IMR-90 (cell line): ENCODE results near the gene PTGES2. TPM values are rescaled to one million over a fixed set of nuclear protein-coding genes. Genes with fewer than 3 reads are reported as not detected.

ENCODE experiments used
- ATAC-seq: fragments of 200-7000 bp; cut with Tn5 transposase; 2 replicates; pipeline ENCODE4 v1.9.1; 2020; ENCODE audit warnings: low read depth, mild to moderate bottlenecking, moderate library complexity
- BruUV-seq: library from RNA; stranded (reverse); fragments of 400-500 nt; replicated peaks from 2 replicates; lab custom pipeline; 2021; lab: Mats Ljungman, UMichigan
- CTCF ChIA-PET: fragments of 300-600 bp; formaldehyde crosslinking; extraction: SDS; loops from one replicate; lab custom pipeline; 2021; ENCODE audit warnings: antibody characterized with exemption; lab: Yijun Ruan, JAX
- POLR2A ChIA-PET: fragments of 300-600 bp; sonication (Branson Sonifier 250); formaldehyde crosslinking; loops from one replicate; lab custom pipeline; 2022; ENCODE audit warnings: antibody characterized with exemption; ENCODE audit not compliant: unreplicated experiment; lab: Charles Lee
- DNase-seq: peaks from one replicate; pipeline ENCODE4 v3.0.0; 2013
- H2AFZ ChIP-seq: replicated peaks from 2 replicates; pipeline ENCODE3; 2013; ENCODE audit warnings: low read length, mild to moderate bottlenecking; ENCODE audit not compliant: poor library complexity
- H2AK5ac ChIP-seq: 2 replicates; pipeline ENCODE4 v1.6.1; 2013; ENCODE audit warnings: low read depth, low read length, inconsistent platforms
- H2AK9ac ChIP-seq: replicated peaks from 2 replicates; pipeline ENCODE3; 2013; ENCODE audit warnings: mild to moderate bottlenecking, low read depth, low read length, moderate library complexity; ENCODE audit not compliant: poor library complexity
- H2BK120ac ChIP-seq: 2 replicates; pipeline ENCODE4 v1.6.1; 2013; ENCODE audit warnings: low read depth, low read length, inconsistent platforms
- H2BK15ac ChIP-seq: 3 replicates; pipeline ENCODE4 v1.6.1; 2013; ENCODE audit warnings: low read depth, low read length, inconsistent platforms
- H2BK20ac ChIP-seq: 2 replicates; pipeline ENCODE4 v1.6.1; 2013; ENCODE audit warnings: low read depth, mild to moderate bottlenecking, inconsistent platforms, low read length, moderate library complexity
- H2BK5ac ChIP-seq: 2 replicates; pipeline ENCODE4 v1.6.1; 2013; ENCODE audit warnings: mild to moderate bottlenecking, low read depth, low read length, inconsistent platforms; ENCODE audit not compliant: poor library complexity, severe bottlenecking
- H3K14ac ChIP-seq: replicated peaks from 2 replicates; pipeline ENCODE4 v1.6.1; 2013; ENCODE audit warnings: low read depth, low read length, inconsistent platforms
- H3K18ac ChIP-seq: 2 replicates; pipeline ENCODE4 v1.6.1; 2013; ENCODE audit warnings: low read depth, low read length, control low read depth
- H3K23ac ChIP-seq: 2 replicates; pipeline ENCODE4 v1.6.1; 2013; ENCODE audit warnings: low read depth, low read length, inconsistent platforms
- H3K27ac ChIP-seq: 2 replicates; pipeline ENCODE4 v1.5.1; 2013; ENCODE audit warnings: mild to moderate bottlenecking, control low read depth, low read length; ENCODE audit not compliant: insufficient read depth
- H3K27me3 ChIP-seq: 2 replicates; pipeline ENCODE4 v1.6.1; 2013; ENCODE audit warnings: low read length; ENCODE audit not compliant: control insufficient read depth, insufficient read depth
- H3K36me3 ChIP-seq: 2 replicates; pipeline ENCODE4 v1.6.1; 2013; ENCODE audit warnings: low read length, mixed read lengths; ENCODE audit not compliant: control insufficient read depth, insufficient read depth
- H3K4ac ChIP-seq: 2 replicates; pipeline ENCODE4 v1.6.1; 2013; ENCODE audit warnings: low read depth, low read length, inconsistent platforms
- H3K4me1 ChIP-seq: 2 replicates; pipeline ENCODE4 v1.6.1; 2013; ENCODE audit warnings: low read length, mixed read lengths; ENCODE audit not compliant: control insufficient read depth, insufficient read depth
- H3K4me2 ChIP-seq: 2 replicates; pipeline ENCODE4 v1.6.1; 2013; ENCODE audit warnings: low read depth, mild to moderate bottlenecking, control low read depth, low read length, moderate library complexity
- H3K4me3 ChIP-seq: 2 replicates; pipeline ENCODE4 v1.5.1; 2013; ENCODE audit warnings: low read depth, mild to moderate bottlenecking, control low read depth, low read length, moderate library complexity; ENCODE audit not compliant: insufficient read depth
- H3K56ac ChIP-seq: 2 replicates; pipeline ENCODE4 v1.6.1; 2013; ENCODE audit warnings: low read length, inconsistent platforms; ENCODE audit not compliant: insufficient read depth; ENCODE audit errors: extremely low read depth
- H3K79me1 ChIP-seq, 2 experiments: 2 replicates each; pipeline ENCODE4 v1.6.1; 2013; ENCODE audit warnings: low read length in 2 of 2, inconsistent platforms in 1 of 2, low read depth in 1 of 2
- H3K9ac ChIP-seq: 2 replicates; pipeline ENCODE4 v1.6.1; 2013; ENCODE audit warnings: low read depth, low read length, control low read depth
- H3K9me1 ChIP-seq: 2 replicates; pipeline ENCODE4 v1.6.1; 2013; ENCODE audit warnings: low read length, inconsistent platforms; ENCODE audit not compliant: insufficient read depth
- H3K9me3 ChIP-seq: 2 replicates; pipeline ENCODE4 v1.6.1; 2013; ENCODE audit warnings: low read length; ENCODE audit not compliant: control insufficient read depth, insufficient read depth
- H4K20me1 ChIP-seq: 2 replicates; pipeline ENCODE4 v1.6.1; 2013; ENCODE audit warnings: low read length, inconsistent platforms; ENCODE audit not compliant: insufficient read depth
- H4K5ac ChIP-seq: 2 replicates; pipeline ENCODE4 v1.6.1; 2013; ENCODE audit warnings: mild to moderate bottlenecking, low read depth, low read length, control low read depth
- H4K8ac ChIP-seq, 2 experiments: 2 replicates each; pipeline ENCODE4 v1.6.1; 2013; ENCODE audit warnings: low read depth in 2 of 2, low read length in 2 of 2, control low read depth in 1 of 2, inconsistent platforms in 1 of 2
- H4K91ac ChIP-seq: 2 replicates; pipeline ENCODE4 v1.6.1; 2013; ENCODE audit warnings: low read depth, low read length, inconsistent platforms; ENCODE audit not compliant: insufficient read depth
- CHD1 ChIP-seq: IDR thresholded peaks from 2 replicates; pipeline ENCODE4 v1.6.1; 2012; ENCODE audit warnings: low read depth, low read length, improper control_type of control experiment
- CTCF ChIP-seq: conservative IDR thresholded peaks from 2 replicates; pipeline ENCODE4 v1.5.1; 2012; ENCODE audit warnings: mild to moderate bottlenecking, low read depth, low read length, improper control_type of control experiment
- ELK1 ChIP-seq: fragments of 150-350 bp; IDR thresholded peaks from 2 replicates; pipeline ENCODE4 v1.6.1; 2016; ENCODE audit warnings: low read depth, mild to moderate bottlenecking, low read length, moderate library complexity, borderline replicate concordance
- FOS ChIP-seq: fragments of 150-350 bp; IDR thresholded peaks from 2 replicates; pipeline ENCODE4 v1.6.1; 2016; ENCODE audit warnings: low read depth, low read length
- MAFK ChIP-seq: IDR thresholded peaks from 2 replicates; pipeline ENCODE4 v1.6.1; 2012; ENCODE audit warnings: low read depth, low read length, improper control_type of control experiment
- MXI1 ChIP-seq: IDR thresholded peaks from 2 replicates; pipeline ENCODE4 v1.6.1; 2012; ENCODE audit warnings: low read depth, mild to moderate bottlenecking, low read length, moderate library complexity, borderline replicate concordance
- NFE2L2 ChIP-seq: fragments of 150-350 bp; IDR thresholded peaks from 2 replicates; pipeline ENCODE4 v1.6.1; 2016; ENCODE audit warnings: low read depth, mild to moderate bottlenecking, low read length
- POLR2A ChIP-seq: IDR thresholded peaks from 2 replicates; pipeline ENCODE4 v1.6.1; 2012; ENCODE audit warnings: mild to moderate bottlenecking, low read depth, low read length
- RAD21 ChIP-seq: IDR thresholded peaks from 2 replicates; pipeline ENCODE4 v1.6.1; 2012; ENCODE audit warnings: low read length, improper control_type of control experiment
- RFX5 ChIP-seq: IDR thresholded peaks from 2 replicates; pipeline ENCODE4 v1.8.0; 2012; ENCODE audit warnings: low read depth, mild to moderate bottlenecking, low read length, moderate library complexity
- SMC3 ChIP-seq: fragments of 150-350 bp; IDR thresholded peaks from 2 replicates; pipeline ENCODE4 v1.6.1; 2016; ENCODE audit warnings: low read depth, mild to moderate bottlenecking, antibody characterized with exemption, low read length, moderate library complexity
- USF2 ChIP-seq: fragments of 150-350 bp; IDR thresholded peaks from 2 replicates; pipeline ENCODE4 v1.6.1; 2017; ENCODE audit warnings: mild to moderate bottlenecking, antibody characterized with exemption, low read length, low read depth
- WGBS, 2 experiments: methylation state at CpG; one replicate each; pipeline versions ENCODE4 v1.1.5 to v1.1.7; 2013; ENCODE audit warnings: missing lambda C conversion rate in 2 of 2; ENCODE audit not compliant: insufficient read length in 1 of 2; ENCODE audit errors: extremely low coverage in 2 of 2; 5-methylcytosine and 5-hydroxymethylcytosine counted together
- dilution Hi-C: fragments of 300-500 bp; cut with HindIII; formaldehyde crosslinking; loops from one replicate; pipeline ENCODE4 v1.14.3; 2018; ENCODE audit warnings: low sequenced_read_pairs; ENCODE audit not compliant: unreplicated experiment
- in situ Hi-C: fragments of 300-500 bp; cut with MboI; formaldehyde crosslinking; loops from 3 replicates; pipeline ENCODE4 v1.14.3; 2019; ENCODE audit warnings: low sequenced_read_pairs, inconsistent platforms, mixed read lengths
- intact Hi-C: fragments of 100-400 bp; cut with micrococcal nuclease; formaldehyde crosslinking; loops from 2 replicates; pipeline ENCODE4 v1.10.0; 2022
- polyA plus RNA-seq, 3 experiments: library from polyadenylated mRNA; depleted of rRNA; stranded (reverse); fragments of >200 nt; gene quantifications; 2 replicates each; pipeline ENCODE4 v1.2.3, GENCODE V29; 2012; ENCODE audit warnings: low replicate concordance in 1 of 3
- total RNA-seq: library from RNA; depleted of rRNA; stranded (reverse); fragments of >200 nt; gene quantifications from 2 replicates; pipeline ENCODE4 v1.2.3, GENCODE V29; 2012

PTGES2 gene
- total and polyA plus RNA-seq, 2 of the 4 experiments (the other 2 are of a cell fraction): 100 to 107 TPM

- 0 out of 2 replicates have a peak, but pooled peaks cover 4% of the 10 kb centered on the region for H4K20me1 ChIP-seq
- peaks cover 11% of the 10 kb centered on the region for H3K9me1 ChIP-seq
- no peak overlapping the region for H3K18ac ChIP-seq
- H3K79me1 ChIP-seq: no peaks in the 10 kb centered on the region
- in situ Hi-C loops: no loop called here
- intact Hi-C loops: no loop called here
- H3K9ac ChIP-seq: no peak overlapping the region
- no peaks in the 10 kb centered on the region for H3K9me3 ChIP-seq
- H3K4me1 ChIP-seq: peaks cover 6% of the 10 kb centered on the region
- H3K4ac ChIP-seq: no peak overlapping the region
- no CpG with 5 or more reads among the region's 16 CpGs for WGBS, 2 experiments
- H2AFZ ChIP-seq: no peak overlapping the region
- no peaks in the 10 kb centered on the region for H3K36me3 ChIP-seq
- no peak overlapping the region for H2BK120ac ChIP-seq
- H4K5ac ChIP-seq: no peak overlapping the region
- no peak overlapping the region for H2BK5ac ChIP-seq
- H3K27me3 ChIP-seq: peaks cover 5% of the 10 kb centered on the region
- H3K56ac ChIP-seq: no peak overlapping the region
- H2AK5ac ChIP-seq: no peak overlapping the region
- no peak overlapping the region for H2BK15ac ChIP-seq
- H3K27ac ChIP-seq: no peak overlapping the region
- DNase-seq (no peak), ATAC-seq (no peak)
- H4K91ac ChIP-seq: no peak overlapping the region
- no peak overlapping the region for H4K8ac ChIP-seq
- no peak overlapping the region for H2AK9ac ChIP-seq
- no TSS peak for BruUV-seq
- TF ChIP-seq NFE2L2: no peak
- no peak for TF ChIP-seq FOS
- TF ChIP-seq ELK1: no peak
- no peak for TF ChIP-seq SMC3
- TF ChIP-seq POLR2A: no peak
- no peak for TF ChIP-seq CTCF
- no peak for TF ChIP-seq RAD21
- TF ChIP-seq USF2: no peak
- TF ChIP-seq CHD1: no peak
- no peak for TF ChIP-seq RFX5
- no peak for TF ChIP-seq MXI1
- no peak for TF ChIP-seq MAFK
- H2BK20ac ChIP-seq: no peak overlapping the region
- H3K4me3 ChIP-seq: no peak overlapping the region
- ChIA-PET POLR2A (no interaction called here), CTCF (no interaction called here)
- dilution Hi-C loops: no loop called here
- no peak overlapping the region for H3K23ac ChIP-seq
- H3K14ac ChIP-seq: no peak overlapping the region
- H3K4me2 ChIP-seq: no peak overlapping the region
Measured at GRCh38 chr9:128139621-128140020, 12.1 kb upstream of the PTGES2 start.
